Right atrium auricular region (tissue), 2 donors: ENCODE measurements around the gene OR2T27. TPM values are rescaled to one million over a fixed set of nuclear protein-coding genes. Genes with fewer than 3 reads are reported as not detected.
"Not testable (repeated sequence)": the region's sequence is repeated elsewhere in the genome, so short reads cannot be mapped to it uniquely, and the experiment has no call there.

Experiments used
- DNase-seq: peaks from one replicate; pipeline ENCODE4 v3.0.0-alpha.2; 2019; ENCODE audit warnings: low spot score
- H3K27ac ChIP-seq, 2 donors: fragments of 200-600 bp; sonication (generic); 1 replicate in 1 of 2; 2 replicates in 1 of 2; pipeline ENCODE4 v1.5.1; 2016 to 2019
- H3K27me3 ChIP-seq, 2 donors: fragments of 200-600 bp; sonication (generic); one replicate each; pipeline versions ENCODE4 v1.5.1 to v1.6.0; 2017 to 2019
- H3K36me3 ChIP-seq: fragments of 200-600 bp; sonication (generic); one replicate; pipeline ENCODE4 v1.5.1; 2016
- H3K4me1 ChIP-seq, 2 donors: fragments of 200-600 bp; sonication (generic); one replicate each; pipeline versions ENCODE4 v1.5.1 to v1.6.0; 2017 to 2019
- H3K4me3 ChIP-seq, 2 donors: fragments of 200-600 bp; sonication (generic); 1 replicate in 1 of 2; 2 replicates in 1 of 2; pipeline ENCODE4 v1.5.1; 2017 to 2019; ENCODE audit warnings: mild to moderate bottlenecking in 1 of 2, moderate library complexity in 1 of 2
- H3K9me3 ChIP-seq, 2 donors: fragments of 200-600 bp; sonication (generic); one replicate each; pipeline ENCODE4 v1.5.1; 2019
- total RNA-seq, 2 donors: library from RNA; depleted of rRNA; stranded (reverse); fragments of >200 nt; gene quantifications; one replicate each; pipeline ENCODE4 v1.1.0, GENCODE V29; 2016
- TF ChIP-seq, protein P1 (sequence below), 2 donors: fragments of 200-600 bp; sonication (generic); IDR thresholded peaks; one replicate each; pipeline ENCODE4 v1.5.1; 2019; ENCODE audit warnings: antibody characterized with exemption in 2 of 2

The OR2T27 gene
- total RNA-seq, 2 donors from 2014 or later: not detected

GRCh38 chr1:248636612-248637011, 18.7 kb downstream of the OR2T27 start:
- not testable (repeated sequence) for H3K9me3 ChIP-seq, H3K4me1 ChIP-seq, H3K27ac ChIP-seq, DNase-seq, H3K4me3 ChIP-seq, H3K27me3 ChIP-seq, H3K36me3 ChIP-seq

DNA sequence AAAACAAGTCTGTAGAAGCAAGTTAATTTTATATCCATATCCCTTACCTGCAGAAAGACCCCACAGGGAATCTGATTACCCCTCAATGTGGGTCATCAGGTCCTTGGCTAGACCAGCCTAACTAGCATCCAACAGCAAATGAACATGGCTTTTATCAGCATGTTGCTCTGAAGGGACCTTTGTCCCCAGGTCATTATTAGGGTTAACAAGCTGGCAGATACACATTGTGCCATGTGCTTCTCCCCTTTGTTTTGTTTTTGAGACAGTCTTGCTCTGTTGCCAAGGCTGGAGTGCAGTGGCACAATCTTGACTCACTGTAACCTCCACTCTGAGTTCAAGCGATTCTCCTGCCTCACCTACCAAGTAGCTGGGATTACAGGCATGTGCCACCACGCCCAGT, 20.3 kb downstream of the OR2T27 start, which contains the start of gene OR2T11:
TSS of gene OR2T11 (minus strand) at position 101 of the 400 bp plus-strand sequence. CDS start 7,963 bp downstream, outside the sequence.
- H3K27ac ChIP-seq, H3K36me3 ChIP-seq, H3K4me3 ChIP-seq, DNase-seq, H3K9me3 ChIP-seq, H3K27me3 ChIP-seq, H3K4me1 ChIP-seq: not testable (repeated sequence)

GRCh38 chr1:248631354-248632008, 23.8 kb downstream of the OR2T27 start:
- H3K27ac ChIP-seq: no peak overlapping the region
- H3K4me1 ChIP-seq: no peaks in the 10 kb centered on the region
- H3K27me3 ChIP-seq: no peaks in the 10 kb centered on the region
- H3K4me3 ChIP-seq: no peak overlapping the region
- DNase-seq: no peak
- no peaks in the 10 kb centered on the region for H3K9me3 ChIP-seq
- TF ChIP-seq, protein P1, sequence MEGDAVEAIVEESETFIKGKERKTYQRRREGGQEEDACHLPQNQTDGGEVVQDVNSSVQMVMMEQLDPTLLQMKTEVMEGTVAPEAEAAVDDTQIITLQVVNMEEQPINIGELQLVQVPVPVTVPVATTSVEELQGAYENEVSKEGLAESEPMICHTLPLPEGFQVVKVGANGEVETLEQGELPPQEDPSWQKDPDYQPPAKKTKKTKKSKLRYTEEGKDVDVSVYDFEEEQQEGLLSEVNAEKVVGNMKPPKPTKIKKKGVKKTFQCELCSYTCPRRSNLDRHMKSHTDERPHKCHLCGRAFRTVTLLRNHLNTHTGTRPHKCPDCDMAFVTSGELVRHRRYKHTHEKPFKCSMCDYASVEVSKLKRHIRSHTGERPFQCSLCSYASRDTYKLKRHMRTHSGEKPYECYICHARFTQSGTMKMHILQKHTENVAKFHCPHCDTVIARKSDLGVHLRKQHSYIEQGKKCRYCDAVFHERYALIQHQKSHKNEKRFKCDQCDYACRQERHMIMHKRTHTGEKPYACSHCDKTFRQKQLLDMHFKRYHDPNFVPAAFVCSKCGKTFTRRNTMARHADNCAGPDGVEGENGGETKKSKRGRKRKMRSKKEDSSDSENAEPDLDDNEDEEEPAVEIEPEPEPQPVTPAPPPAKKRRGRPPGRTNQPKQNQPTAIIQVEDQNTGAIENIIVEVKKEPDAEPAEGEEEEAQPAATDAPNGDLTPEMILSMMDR (IDR thresholded peaks at IDR 0.05): no peak
- no peaks in the 10 kb centered on the region for H3K36me3 ChIP-seq

- Histone ChIP-seq H3K4me3 (no peak overlapping the region), H3K36me3 (no peaks in the 10 kb centered on the region), H3K27me3 (no peaks in the 10 kb centered on the region), H3K9me3 (no peaks in the 10 kb centered on the region), H3K4me1 (no peaks in the 10 kb centered on the region), H3K27ac (no peak overlapping the region)
- no peak for DNase-seq
- TF ChIP-seq, protein P1 (IDR thresholded peaks at IDR 0.05): no peak
These were observed 24.8 kb downstream of the OR2T27 start for GRCh38 chr1:248630551-248630950.

DNA sequence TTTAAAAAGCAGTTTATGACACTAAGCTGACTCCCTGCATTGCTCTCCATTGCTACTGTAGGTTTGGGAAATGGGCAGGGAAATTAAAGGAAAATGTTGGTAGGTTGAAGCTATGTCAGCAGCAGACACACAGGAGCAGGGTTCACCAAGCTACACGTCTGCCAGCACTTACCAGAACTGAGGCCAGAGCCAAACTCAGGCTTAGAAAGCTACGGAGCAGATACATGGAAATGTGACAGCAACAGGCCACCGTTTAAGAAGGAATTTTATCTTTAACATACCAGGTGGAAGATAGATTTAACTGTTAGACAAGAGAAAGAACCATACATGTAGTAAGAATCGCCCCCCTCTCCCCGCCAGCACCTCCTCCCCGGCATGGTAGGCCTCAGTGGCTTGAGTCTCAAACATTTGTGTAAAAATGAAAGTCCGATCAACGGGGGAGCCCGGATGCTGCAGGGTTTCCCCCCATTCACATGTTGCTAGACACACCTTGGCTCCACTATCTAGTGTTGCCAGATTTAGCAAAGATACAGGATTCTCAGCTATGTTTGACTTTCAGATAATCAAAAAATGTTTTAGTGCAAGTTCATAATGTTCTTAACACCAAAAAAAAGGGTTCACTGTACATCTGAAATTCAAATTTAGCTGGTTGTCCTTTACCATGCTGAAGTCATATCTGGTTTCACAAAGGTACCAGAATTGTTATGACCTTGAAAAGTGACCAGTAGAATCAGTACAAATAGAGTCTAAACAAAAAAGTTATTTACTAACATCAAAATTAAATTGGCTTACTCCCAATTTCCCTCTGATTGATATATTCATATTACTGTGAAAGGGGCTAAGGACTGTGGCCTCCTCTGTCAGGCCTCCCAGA, 27.1 kb downstream of the OR2T27 start:
- no peaks in the 10 kb centered on the region for H3K9me3 ChIP-seq
- H3K27me3 ChIP-seq: no peaks in the 10 kb centered on the region

GRCh38 chr1:248625971-248626370, 29.4 kb downstream of the OR2T27 start:
- H3K4me3 ChIP-seq: no peak overlapping the region
- H3K27me3 ChIP-seq: no peaks in the 10 kb centered on the region
- no peak overlapping the region for H3K27ac ChIP-seq
- no peak for DNase-seq
- TF ChIP-seq, protein P1 (IDR thresholded peaks at IDR 0.05): no peak
- no peaks in the 10 kb centered on the region for H3K9me3 ChIP-seq
- no peaks in the 10 kb centered on the region for H3K4me1 ChIP-seq
- H3K36me3 ChIP-seq: no peaks in the 10 kb centered on the region

More for the DNA sequence above, 27.1 kb downstream of the OR2T27 start:
- Histone ChIP-seq H3K36me3 (no peaks in the 10 kb centered on the region), H3K4me1 (no peaks in the 10 kb centered on the region), H3K4me3 (no peak overlapping the region), H3K27ac (no peak overlapping the region)
- DNase-seq: no peak
- TF ChIP-seq, protein P1 (IDR thresholded peaks at IDR 0.05): no peak
